Activated CD4-positive, alpha-beta T cell treated with anti-CD3 and anti-CD28 coated beads for 48 hours (primary cell): Measurements from ENCODE around the gene CAMK4.

Experiments
- DNase-seq: peaks from one replicate; pipeline ENCODE4 v3.0.0-alpha.2; 2020

CAMK4 gene

GRCh38 chr5:111507276-111507675, 283.1 kb downstream of the CAMK4 start:
- no peak for DNase-seq

DNA sequence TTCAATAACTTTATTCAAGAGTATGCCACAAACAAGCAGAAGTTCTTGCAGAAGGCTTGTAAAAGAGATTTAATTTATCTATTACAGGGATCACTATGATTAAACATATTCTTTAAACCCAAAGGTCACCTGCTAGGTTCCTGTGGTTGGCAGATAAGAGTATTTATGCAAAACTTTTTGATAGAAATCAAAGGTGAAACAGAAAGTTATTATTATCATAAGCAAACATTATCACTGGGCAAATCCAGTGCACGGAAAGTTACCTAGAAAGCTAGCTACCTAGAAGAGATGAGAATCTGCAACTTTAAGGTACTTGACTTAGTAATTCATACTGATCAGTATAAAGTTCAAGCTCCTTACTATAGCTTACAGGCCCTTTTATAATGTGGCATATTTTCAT, 284.9 kb downstream of the CAMK4 start:
- DNase-seq: no peak

- DNase-seq: no peak
Measured at GRCh38 chr5:111511174-111511830, 287.1 kb downstream of the CAMK4 start.

DNA sequence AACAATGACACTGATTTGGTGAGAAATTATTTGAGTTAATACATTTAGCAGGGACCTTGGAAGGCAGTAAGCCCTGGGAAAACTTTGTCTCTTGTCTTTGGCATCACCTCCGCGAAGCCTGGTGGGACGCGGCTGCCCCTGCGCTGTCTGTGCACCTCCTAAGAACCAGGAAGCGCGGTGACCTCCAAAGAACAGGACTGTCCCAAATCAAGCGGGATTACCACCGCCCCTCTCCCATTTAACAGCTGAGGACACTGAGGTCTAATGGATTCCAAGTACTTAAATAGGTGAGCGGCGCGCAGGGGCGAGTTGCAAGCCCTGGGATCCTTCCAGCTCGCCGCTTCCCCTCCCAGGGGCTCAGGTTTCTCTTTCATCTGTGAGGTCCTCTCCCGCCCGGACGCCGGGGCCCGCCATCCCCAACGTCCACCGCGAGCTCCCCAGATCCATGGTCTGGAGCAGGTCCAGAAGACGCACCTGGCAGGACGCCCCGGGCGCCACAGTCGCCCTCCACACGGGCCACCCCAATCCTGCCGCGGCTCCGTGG, 287.7 kb downstream of the CAMK4 start:
- DNase-seq: no peak

DNA sequence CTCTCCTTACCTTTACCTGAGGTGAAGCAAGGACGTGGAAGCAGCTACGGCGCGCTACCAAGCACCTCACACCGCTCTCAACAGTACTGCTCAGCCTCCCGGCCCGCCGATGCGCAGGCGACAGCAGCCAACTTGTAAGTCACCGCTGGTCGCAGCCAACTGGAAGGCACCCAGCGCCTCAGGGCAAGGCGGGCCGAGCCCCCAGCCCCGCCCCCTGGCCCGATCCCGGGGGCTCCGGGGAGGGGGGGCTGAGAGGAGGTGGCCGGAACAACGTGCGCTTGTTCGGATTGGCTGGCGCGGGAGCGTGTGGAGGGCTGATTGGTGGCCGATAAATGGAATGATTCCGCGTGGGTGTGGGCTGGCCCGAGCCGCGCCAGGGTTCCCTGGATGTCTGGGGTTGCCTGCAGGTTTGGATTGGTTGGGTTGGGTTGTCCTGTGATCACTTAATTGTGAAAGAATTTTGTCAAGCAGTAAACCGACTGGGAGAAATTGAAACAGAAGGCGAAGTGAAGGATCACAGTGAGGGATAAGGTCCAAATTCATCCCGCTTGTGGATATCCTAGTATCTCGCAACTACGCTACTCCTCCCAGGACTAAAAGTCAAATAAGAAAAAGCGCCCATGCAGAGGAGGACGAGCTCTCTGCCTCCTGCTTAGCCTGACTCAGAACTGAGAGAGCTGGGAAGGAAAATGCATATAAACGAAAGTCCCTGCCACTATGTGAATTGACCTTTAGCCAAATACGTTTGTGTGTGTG, 288.4 kb downstream of the CAMK4 start, which contains the start of gene STARD4:
TSS of gene STARD4 (minus strand) at position 161 of the 756 bp plus-strand sequence. CDS start 5,102 bp downstream, outside the sequence.
- DNase-seq: peak; percentile 95

- DNase-seq: no peak
Measured at GRCh38 chr5:111513131-111513520, 288.9 kb downstream of the CAMK4 start.

DNA sequence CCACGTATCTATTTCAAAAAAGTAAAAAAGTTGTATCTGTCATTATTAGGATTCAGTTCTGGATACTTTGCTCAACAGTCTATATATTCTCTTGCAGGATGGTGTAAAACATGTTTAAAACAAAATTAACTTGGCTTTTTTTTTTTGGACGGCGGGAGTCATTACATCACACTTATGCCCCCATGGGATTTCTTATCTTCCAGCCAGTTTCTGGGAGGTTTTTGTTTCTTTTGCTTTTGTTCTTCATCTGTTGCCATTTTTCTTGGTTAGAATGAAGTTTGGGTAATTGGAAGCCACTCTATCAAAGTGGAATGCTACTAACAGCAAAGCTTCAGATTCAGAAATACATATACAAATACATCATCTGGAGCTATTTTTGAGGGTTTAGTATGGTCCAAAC, 289.9 kb downstream of the CAMK4 start:
- no peak for DNase-seq

DNA sequence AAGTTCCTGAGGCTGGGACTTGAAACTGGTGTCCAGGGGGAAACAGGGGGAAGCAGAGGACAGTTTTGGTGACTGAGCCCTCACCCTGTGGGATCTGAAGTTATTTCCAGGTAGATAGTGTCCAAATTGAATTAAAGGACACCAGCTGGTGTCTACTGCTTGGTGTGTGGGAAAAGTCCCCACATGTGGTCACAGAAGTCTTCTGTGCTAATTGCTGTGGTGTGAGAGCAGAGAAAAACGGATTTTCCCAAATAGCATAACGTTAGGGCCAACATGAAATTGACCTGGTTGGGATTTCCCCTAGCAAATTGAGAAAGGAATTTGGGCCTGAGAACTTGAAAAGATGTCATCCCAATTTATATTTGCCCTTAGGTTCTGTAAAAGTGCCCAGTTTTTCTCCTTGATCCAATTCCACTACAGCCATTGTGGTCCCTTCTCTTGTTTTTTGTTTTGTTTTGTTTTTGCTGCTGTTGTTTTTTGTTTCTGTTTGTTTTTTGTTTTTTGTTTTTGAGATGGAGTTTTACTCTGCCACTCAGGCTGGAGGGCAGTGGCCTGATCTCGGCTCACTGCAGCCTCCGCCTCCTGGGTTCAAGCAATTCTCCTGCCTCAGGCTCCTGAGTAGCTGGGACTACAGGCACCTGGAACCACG, 293.8 kb downstream of the CAMK4 start:
- DNase-seq: no peak

GRCh38 chr5:111518777-111519176, 294.6 kb downstream of the CAMK4 start:
- DNase-seq: no peak

DNA sequence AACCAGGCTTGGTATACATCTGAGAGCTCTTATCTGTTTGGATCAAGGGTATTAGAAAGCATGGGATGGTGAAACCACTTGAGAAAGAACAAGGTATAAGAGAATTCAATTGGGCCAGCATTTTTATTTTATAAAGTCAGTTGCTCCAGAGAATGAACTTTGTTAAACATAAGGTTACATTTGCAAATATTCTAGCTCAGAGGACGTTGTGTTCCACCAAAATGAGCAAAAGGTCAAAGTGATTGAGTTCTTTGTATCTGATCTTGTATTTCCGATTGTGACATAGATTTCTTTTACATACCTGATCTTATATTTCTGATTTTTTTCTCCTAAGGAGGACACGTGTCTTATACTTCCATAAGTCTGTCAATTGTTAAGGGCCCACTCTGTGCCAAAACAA, 296.7 kb downstream of the CAMK4 start:
- no peak for DNase-seq

GRCh38 chr5:111528056-111528455, 303.9 kb downstream of the CAMK4 start:
- DNase-seq: no peak

DNA sequence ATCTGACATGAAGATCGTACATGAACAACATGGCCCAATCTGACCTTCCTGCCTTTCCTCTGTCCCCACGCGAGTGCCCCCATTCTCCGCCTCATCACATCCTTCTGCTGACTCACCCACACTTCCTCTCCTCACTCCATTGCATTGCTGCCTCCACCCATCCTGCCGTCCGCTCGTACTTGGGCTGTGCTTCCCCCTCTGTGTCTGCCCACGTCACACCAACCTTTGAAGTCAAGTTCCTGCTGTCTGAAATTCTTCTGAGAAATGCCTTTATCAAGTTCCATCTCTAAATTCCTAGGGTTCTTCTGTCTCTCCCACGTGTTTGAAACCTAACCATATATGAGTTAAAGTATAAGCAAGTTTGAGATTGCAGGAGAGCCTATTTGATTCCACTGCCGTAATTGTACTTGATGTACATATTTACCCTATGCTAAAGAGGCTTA, 306.1 kb downstream of the CAMK4 start:
- DNase-seq: peak; percentile 80

DNA sequence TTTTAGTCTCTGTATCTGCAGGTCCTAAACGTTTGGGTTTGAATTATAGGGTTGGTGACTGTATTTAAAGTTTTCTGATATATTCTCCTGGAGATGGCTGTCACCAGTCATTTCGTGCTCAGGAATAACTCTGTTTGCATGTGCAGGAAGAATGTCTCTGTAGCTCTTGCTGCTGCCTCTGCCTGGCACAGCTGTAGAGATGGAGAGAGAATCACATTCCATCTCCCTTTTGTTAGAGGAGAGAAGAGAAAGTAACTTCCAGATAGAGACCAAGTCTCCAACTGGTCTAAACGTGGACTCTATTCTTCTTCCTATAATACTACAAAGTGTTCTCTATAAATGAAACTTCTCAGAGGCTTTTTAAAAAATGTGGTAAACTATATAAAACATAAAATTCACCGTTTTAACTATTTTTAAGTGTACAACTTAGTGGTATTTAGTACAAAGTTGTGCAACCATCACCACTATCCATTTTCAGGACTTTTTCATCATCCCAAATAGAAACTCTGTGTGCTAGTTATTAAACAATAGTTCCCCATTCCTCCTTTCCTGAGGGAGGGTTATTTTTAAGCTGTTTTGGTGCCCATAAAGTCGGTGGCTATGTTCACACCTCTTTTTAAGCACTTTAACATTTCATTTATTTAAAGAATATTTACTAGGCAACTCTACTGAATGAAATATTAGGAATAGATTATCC, 308.9 kb downstream of the CAMK4 start:
- no peak for DNase-seq

GRCh38 chr5:111535879-111536549, 311.8 kb downstream of the CAMK4 start:
- DNase-seq: no peak

DNA sequence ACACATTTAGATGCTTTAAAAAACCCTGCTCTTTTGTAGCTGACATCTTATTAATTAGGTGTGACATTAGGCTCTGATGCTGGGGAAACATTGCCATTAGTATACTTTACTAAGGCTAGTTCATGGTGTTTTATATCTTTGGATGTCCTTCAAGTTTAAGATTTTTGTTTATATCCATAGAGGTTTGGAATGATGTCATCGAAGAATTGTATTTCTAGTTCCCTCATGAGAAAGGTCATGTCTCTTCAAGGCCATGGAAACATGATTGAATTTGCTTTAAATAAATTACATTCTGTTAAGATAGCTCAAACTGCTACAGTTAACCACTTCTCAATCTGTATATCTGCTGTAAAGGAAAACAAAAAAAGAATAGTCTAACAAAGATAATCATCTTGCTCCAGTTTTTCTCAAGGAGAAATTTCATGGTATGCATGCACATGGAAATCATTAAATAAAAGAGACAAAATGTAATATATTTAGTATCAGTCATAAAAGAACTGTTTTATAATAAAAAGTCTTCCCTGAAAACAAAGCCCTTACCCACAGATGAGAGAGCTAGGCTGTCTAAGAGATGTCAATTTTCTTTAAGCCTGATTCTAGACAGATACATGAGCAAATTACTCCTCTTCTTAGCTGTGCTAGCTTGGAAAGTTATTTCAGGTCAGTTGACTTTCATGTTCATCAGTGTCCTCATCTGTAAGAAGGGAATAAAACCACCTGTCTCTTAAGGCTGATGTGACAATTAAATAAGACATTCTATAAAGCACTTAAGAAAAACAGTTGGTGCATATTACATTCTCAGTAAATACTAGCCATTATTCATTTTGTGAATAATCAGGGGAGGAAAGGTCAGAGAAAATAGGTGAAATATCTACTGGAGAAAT, 313.2 kb downstream of the CAMK4 start:
- no peak for DNase-seq
